ENCODE measurements around the gene ZC2HC1C. TPM values are rescaled to one million over a fixed set of nuclear protein-coding genes. Genes with fewer than 3 reads are reported as not detected.

ZC2HC1C gene
- total and polyA plus RNA-seq, 2 of the 13 experiments (the other 11 are each of a cell fraction or from before 2014, with no cell fraction given): 3.3 to 3.5 TPM

DNA sequence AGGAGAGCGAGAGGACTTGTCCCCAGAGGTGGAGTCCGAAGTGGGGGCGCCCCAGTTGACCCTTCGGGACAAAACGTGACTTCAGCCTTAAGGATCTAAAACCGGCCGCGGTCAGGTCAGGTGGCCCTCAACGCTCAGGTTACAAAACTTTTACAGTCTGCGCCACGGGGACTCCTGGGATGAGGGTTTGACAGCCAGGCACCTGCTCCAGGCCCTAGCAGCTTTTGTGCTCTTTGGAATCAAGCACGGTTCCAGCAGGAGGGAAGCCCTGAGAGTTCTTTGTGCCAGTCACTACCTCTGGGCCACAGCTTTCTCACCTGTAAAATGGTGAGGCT, 337 bp downstream of the ZC2HC1C start (continued):
- TF ChIP-seq ZNF337 (CRISPR knock-in tag; IDR thresholded peaks at IDR 0.05; ENCODE audit: borderline replicate concordance, low read depth) (0 out of 2 replicates have a peak, but pooled peaks have one; percentile 13), SIX4 (CRISPR knock-in tag; IDR thresholded peaks at IDR 0.05) (0 out of 2 replicates have a peak, but pooled peaks have one; percentile 12), ZNF264 (CRISPR knock-in tag; IDR thresholded peaks at IDR 0.05) (0 out of 2 replicates have a peak, but pooled peaks have one; percentile 7), CBX5 (CRISPR knock-in tag; IDR thresholded peaks at IDR 0.05; ENCODE audit: borderline replicate concordance) (no peak), IRF2 (CRISPR knock-in tag; IDR thresholded peaks at IDR 0.05) (peak; percentile 8; the same call in 1 of the 2 replicates), SMC3 (IDR thresholded peaks at IDR 0.05; ENCODE audit: low read length) (no peak), TARDBP (CRISPR knock-in tag; IDR thresholded peaks at IDR 0.05) (0 out of 2 replicates have a peak, but pooled peaks have one; percentile 7), BORCS8-MEF2B (CRISPR knock-in tag; IDR thresholded peaks at IDR 0.05) (peak; percentile 58; the same call in 1 of the 2 replicates), HMG20B (CRISPR knock-in tag; conservative IDR thresholded peaks at IDR 0.05) (no peak), ZKSCAN1 (IDR thresholded peaks at IDR 0.05; ENCODE audit: low read length) (no peak), ZNF749 (CRISPR knock-in tag; IDR thresholded peaks at IDR 0.05; ENCODE audit: borderline replicate concordance) (0 out of 2 replicates have a peak, but pooled peaks have one; percentile 71), SAP130 (CRISPR knock-in tag; IDR thresholded peaks at IDR 0.05; ENCODE audit: low read depth) (peak; percentile 45), MEF2D (CRISPR knock-in tag; IDR thresholded peaks at IDR 0.05) (no peak; the same call in 1 of the 2 replicates), TCF7 (IDR thresholded peaks at IDR 0.05; ENCODE audit: low read depth) (no peak; the same call in 1 of the 2 replicates), POLR2AphosphoS5 (IDR thresholded peaks at IDR 0.05; ENCODE audit: low read depth, low read length) (no peak), SMYD3 (CRISPR knock-in tag; IDR thresholded peaks at IDR 0.05) (0 out of 2 replicates have a peak, but pooled peaks have one; percentile 49), ZNF224 (CRISPR knock-in tag; IDR thresholded peaks at IDR 0.05) (0 out of 2 replicates have a peak, but pooled peaks have one; percentile 19), IRX3 (CRISPR knock-in tag; IDR thresholded peaks at IDR 0.05; ENCODE audit: borderline replicate concordance, low read depth) (0 out of 2 replicates have a peak, but pooled peaks have one; percentile 47)
- TF ChIP-seq, protein P1, sequence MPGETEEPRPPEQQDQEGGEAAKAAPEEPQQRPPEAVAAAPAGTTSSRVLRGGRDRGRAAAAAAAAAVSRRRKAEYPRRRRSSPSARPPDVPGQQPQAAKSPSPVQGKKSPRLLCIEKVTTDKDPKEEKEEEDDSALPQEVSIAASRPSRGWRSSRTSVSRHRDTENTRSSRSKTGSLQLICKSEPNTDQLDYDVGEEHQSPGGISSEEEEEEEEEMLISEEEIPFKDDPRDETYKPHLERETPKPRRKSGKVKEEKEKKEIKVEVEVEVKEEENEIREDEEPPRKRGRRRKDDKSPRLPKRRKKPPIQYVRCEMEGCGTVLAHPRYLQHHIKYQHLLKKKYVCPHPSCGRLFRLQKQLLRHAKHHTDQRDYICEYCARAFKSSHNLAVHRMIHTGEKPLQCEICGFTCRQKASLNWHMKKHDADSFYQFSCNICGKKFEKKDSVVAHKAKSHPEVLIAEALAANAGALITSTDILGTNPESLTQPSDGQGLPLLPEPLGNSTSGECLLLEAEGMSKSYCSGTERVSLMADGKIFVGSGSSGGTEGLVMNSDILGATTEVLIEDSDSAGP (CRISPR knock-in tag; IDR thresholded peaks at IDR 0.05; ENCODE audit: borderline replicate concordance): peak; percentile 71; the same call in 1 of the 2 replicates
- TF ChIP-seq, protein P2, sequence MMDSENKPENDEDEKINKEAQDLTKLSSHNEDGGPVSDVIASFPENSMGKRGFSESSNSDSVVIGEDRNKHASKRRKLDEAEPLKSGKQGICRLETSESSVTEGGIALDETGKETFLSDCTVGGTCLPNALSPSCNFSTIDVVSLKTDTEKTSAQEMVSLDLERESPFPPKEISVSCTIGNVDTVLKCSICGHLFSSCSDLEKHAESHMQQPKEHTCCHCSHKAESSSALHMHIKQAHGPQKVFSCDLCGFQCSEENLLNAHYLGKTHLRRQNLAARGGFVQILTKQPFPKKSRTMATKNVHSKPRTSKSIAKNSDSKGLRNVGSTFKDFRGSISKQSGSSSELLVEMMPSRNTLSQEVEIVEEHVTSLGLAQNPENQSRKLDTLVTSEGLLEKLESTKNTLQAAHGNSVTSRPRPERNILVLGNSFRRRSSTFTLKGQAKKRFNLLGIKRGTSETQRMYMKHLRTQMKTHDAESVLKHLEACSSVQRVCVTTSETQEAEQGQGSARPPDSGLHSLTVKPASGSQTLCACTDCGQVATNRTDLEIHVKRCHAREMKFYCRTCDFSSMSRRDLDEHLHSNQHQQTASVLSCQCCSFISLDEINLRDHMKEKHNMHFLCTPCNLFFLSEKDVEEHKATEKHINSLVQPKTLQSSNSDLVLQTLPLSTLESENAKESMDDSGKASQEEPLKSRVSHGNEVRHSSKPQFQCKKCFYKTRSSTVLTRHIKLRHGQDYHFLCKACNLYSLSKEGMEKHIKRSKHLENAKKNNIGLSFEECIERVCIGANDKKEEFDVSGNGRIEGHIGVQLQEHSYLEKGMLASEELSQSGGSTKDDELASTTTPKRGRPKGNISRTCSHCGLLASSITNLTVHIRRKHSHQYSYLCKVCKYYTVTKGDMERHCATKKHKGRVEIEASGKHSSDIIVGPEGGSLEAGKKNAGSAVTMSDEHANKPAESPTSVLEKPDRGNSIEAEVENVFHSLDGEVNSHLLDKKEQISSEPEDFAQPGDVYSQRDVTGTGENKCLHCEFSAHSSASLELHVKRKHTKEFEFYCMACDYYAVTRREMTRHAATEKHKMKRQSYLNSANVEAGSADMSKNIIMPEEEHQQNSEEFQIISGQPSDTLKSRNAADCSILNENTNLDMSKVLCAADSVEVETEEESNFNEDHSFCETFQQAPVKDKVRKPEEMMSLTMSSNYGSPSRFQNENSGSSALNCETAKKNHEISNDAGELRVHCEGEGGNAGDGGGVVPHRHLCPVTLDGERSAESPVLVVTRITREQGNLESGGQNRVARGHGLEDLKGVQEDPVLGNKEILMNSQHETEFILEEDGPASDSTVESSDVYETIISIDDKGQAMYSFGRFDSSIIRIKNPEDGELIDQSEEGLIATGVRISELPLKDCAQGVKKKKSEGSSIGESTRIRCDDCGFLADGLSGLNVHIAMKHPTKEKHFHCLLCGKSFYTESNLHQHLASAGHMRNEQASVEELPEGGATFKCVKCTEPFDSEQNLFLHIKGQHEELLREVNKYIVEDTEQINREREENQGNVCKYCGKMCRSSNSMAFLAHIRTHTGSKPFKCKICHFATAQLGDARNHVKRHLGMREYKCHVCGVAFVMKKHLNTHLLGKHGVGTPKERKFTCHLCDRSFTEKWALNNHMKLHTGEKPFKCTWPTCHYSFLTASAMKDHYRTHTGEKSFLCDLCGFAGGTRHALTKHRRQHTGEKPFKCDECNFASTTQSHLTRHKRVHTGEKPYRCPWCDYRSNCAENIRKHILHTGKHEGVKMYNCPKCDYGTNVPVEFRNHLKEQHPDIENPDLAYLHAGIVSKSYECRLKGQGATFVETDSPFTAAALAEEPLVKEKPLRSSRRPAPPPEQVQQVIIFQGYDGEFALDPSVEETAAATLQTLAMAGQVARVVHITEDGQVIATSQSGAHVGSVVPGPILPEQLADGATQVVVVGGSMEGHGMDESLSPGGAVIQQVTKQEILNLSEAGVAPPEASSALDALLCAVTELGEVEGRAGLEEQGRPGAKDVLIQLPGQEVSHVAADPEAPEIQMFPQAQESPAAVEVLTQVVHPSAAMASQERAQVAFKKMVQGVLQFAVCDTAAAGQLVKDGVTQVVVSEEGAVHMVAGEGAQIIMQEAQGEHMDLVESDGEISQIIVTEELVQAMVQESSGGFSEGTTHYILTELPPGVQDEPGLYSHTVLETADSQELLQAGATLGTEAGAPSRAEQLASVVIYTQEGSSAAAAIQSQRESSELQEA (CRISPR knock-in tag; IDR thresholded peaks at IDR 0.05; ENCODE audit: not compliant biosample characterization): peak; percentile 18
- TF ChIP-seq, protein P3, sequence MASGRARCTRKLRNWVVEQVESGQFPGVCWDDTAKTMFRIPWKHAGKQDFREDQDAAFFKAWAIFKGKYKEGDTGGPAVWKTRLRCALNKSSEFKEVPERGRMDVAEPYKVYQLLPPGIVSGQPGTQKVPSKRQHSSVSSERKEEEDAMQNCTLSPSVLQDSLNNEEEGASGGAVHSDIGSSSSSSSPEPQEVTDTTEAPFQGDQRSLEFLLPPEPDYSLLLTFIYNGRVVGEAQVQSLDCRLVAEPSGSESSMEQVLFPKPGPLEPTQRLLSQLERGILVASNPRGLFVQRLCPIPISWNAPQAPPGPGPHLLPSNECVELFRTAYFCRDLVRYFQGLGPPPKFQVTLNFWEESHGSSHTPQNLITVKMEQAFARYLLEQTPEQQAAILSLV (CRISPR knock-in tag; IDR thresholded peaks at IDR 0.05; ENCODE audit: borderline replicate concordance): no peak
